Non-pigmented ciliary epithelial cell (primary cell): ENCODE measurements around the gene MED27.

Source experiments
- DNase-seq: peaks from one replicate; pipeline ENCODE4 v3.0.0-alpha.2; 2010; ENCODE audit warnings: low read depth

Gene MED27

GRCh38 chr9:131853434-131853833 is 226.2 kb downstream of the MED27 start:
- no peak for DNase-seq

- no peak for DNase-seq
Measured at GRCh38 chr9:131851414-131851813, 228.3 kb downstream of the MED27 start.

DNA sequence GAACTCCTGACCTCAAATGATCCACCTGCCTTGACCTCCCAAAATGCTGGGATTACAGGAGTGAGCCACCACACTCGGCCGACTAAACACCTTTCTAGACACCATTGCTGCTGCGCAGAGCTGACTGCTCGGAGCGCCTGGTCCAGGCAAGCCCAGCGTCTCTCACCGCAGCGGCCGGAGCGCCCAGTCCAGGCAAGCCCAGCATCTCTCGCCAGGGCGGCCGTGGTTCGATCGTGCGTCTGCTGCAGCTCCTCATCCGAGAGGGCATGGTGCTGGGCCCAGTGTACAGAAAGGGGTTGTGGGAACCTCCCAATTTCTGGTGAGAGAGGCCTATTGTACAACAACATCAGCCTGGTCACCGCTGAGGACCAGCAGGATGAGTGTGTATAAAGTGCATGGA is 230.3 kb downstream of the MED27 start:
- no peak for DNase-seq

DNA sequence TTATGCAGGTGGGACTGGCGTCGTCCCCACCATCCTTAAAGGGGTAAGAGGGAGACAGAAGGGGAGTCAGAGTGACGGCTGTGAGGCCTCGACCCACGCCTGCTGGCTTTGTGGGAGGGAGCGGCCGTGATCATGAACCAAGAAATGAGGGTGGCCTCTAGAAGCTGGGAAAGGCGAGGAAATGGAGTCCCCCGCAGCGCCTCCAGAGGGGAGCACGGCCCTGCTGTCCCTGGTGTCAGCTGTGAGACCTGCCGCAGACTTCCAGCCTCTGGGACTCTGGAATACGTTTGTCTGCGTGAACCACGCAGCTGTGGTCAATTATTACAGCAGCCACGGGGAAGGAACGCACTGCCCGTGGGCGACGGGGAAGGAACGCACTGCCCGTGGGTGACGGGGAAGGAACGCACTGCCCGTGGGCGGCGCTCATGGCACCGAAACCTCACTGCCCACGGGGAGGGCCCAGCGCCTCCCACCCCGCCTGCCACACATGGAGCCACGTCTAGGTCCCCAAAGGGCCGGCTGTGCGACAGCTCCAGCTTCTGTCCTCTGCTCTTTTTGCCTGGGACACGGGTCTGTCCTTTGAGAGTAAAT is 231.0 kb downstream of the MED27 start:
- no peak for DNase-seq

DNA sequence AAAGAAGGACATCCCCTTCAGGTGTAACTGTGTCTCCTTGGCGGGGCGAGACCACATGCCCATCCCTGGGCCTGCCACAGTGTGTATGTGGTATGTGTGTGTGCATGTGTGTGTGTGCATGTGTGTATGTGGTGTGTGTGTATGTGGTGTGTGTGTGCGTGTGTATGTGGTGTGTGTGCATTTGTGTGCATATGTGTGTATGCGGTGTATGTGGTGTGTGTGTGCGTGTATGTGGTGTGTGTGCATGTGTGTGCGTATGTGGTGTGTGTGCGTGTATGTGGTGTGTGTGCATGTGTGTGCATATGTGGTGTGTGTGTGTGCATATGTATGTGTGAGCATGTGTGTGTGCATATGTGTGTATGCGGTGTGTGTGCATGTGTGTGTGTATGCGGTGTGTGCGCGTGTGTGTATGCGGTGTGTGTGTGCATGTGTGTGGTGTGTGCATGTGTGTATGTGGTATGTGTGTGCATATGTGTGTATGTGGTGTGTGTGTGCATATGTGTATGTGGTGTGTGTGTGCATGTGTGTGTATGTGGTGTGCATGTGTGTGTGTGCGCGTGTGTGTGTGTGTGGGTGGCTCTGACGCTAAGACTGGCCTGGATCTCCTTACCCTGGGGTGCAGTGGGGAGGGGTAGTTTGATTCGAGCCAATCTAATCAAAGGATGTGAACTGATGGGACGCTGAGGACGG is 231.9 kb downstream of the MED27 start:
- DNase-seq, result no peak

DNA sequence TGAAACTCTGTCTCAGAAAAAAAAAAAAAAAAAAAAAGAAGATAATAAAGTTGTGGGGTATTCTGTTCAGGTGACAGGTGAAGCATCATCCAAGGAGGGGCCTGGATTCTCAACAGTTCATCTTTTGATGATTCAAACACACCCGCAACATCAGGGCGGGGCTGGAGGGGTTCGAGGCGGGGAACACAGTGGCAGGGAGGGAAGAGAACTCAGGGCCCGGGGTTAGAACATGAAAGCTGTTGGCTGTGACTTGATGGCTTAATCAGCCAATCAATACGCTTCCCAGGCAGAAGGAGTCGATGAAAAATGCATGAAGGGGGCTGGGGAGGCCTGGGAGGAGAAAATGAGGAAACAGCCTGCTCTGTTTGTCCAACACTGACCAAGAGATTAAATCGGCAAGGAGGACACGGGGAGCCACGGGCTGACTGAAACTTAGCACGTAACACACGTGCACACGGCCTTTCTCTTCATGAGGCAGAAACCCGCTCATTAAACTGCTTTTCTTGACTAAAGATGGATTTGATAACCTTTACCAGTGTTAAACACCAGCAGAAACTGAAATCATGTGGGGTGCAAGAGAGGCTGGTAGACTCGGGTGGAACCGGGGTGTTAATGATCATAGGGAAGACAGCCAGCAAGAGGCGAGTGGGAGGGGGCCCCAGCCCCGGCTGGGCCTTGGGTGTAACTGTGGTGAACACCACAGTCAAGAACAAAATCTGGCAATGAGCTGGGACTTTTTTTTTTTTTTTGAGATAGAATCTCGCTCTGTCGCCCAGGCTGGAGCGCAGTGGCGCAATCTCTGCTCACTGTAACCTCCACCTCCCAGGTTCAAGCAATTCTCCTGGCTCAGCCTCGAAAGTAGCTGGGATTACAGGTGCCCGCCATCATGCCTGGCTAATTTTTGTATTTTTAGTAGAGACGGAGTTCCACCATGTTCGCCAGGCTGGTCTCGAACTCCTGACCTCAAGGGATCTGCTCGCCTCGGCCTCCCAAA is 234.1 kb downstream of the MED27 start:
- no peak for DNase-seq

GRCh38 chr9:131844745-131845118 is 234.9 kb downstream of the MED27 start:
- DNase-seq, result no peak

- DNase-seq, result no peak
Measured at GRCh38 chr9:131843989-131844744, 235.5 kb downstream of the MED27 start.

DNA sequence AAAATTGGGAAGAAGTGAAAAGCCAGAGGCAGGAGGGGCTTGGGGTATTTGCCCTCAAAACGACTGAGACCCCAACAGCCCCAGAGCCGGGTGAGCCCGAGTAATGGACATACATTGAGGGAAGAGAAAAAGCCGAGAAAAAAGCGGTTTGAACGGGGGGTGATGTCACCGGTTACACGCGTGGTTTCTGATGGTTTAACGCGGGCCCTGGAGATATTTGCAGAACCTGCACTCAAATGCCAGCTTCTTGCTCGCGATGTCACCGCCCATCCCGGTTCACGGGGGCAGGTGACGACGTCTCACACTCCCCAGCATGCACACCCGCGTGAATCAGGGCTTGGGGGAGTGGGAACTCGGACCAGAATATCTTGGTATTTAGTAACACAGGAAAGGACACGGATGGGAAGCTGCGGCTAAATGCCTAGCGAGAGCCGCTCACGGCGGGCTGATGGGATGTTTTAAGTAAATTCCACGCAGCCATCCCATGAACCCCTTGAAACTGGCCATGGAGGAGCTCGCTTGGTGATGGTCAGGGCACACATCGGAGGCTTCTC is 237.8 kb downstream of the MED27 start:
- no peak for DNase-seq

DNA sequence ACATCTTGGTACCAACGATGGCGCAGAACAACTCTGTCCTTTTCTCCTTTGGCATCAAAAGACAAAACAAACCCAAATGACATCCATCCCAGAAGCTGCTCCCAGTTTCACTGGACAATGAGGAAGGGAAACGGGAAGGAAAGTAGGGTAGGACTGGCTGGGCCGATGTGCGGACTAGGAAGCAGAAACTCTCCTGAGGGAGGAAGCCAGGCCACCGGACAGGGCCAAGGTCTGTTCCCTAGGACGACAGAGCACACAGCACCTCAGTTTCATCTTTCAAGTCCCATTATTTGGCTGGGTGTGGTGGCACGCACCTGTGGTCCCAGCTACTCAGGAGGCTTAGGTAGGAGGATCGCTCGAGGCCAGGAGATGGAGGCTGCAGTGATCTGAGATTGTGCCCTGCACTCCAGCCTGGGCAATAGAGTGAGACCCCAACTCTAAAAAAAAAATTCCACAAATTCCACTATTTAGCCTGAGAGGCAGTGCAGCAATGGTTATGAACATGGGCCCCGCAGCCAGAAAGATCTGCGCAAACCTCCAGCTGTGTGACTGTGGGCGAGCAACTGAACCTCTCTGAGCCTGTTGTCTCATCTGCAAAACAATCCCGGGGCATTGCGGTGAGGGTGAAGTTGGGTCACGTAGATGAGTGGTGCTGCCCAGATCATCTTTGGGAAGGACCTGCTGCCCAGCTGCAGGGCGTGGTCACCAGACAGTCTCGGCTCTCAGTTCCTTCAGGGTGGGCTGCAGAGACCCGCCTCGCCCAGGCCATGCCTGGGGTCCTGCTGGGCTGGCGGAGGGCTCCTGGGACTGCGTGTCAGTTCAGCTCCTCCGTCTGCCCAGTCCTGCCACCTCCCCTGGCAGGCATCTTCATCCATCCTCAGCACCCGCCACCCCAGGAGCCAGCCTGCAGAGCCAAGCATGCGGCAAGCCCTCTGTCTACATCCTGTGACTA is 238.6 kb downstream of the MED27 start:
- no peak for DNase-seq

GRCh38 chr9:131840220-131840619 is 239.4 kb downstream of the MED27 start:
- DNase-seq, result no peak

DNA sequence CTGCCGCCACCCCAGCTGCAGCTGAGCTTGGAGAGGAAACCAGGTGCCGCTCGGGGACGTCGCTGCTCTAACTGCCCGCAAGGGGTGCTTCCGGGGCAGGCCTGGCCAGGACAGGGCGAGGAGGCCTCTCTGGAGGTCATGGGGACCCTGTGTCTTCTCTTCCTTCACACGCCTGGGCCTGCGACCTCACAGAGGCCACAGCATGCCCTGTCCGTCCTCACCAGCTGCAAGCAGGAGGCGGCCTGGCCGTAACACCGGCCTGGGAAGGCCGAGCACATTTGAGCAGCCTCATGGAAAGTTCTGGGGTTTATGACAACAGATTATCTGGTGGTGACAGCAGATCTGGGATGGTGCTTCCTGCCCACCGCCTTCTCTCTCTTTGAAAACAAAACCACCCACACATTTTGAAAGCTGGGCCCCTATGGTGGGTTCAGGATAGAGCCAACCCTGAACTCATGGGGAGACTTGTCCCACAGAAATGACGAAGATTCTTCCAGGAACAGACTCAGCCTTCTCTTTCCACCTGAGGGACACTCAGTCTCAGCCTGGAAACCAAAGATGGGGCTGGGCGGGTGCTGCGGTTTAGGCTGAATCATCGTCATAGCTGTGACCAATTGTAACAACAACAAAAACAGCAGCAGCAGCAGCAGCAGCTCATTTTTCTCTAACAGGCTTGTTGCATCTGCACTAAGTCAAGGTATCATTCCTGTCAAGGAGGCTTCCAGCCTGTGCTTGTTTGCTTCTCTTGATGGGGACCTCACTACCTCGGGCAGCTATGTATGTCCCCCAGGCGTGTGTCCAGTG is 240.2 kb downstream of the MED27 start:
- DNase-seq, result peak; percentile 23

DNA sequence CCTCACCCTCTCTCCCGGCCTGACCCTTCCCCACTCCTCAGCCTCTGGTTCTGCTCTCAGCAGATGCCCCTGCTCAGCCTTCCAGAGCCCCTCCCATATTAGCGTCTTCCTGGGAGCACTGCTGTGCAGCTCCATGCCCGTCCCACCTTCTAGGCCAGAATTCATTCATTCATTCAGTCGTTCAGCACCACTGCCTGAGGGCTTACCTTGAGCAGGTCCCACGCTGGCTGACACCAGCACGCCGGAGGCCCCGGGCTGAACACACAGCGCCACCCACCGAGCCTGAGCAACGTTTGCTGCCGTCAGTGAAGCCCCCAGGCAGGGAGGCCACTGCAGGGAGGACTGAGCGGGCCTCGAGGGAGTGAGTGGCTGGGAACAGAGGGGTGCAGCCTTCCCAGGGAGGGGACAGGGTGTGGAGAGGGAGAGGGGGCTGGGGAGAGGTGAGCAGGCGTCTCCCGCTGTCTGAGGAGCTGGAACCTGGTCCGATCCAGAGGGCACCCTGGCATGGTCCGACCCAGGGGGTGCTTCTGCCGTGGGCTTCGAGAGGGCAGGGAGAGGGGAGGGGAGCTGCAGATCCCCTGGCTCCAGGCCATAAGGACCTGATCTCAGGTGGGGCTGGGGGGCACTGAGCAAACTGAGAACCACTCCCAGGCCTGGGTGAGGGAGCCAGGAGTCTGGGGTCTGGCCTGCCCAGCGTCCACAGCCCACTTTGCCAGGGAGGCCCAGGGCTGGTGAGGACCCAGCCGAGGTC is 241.0 kb downstream of the MED27 start:
- DNase-seq, result no peak

DNA sequence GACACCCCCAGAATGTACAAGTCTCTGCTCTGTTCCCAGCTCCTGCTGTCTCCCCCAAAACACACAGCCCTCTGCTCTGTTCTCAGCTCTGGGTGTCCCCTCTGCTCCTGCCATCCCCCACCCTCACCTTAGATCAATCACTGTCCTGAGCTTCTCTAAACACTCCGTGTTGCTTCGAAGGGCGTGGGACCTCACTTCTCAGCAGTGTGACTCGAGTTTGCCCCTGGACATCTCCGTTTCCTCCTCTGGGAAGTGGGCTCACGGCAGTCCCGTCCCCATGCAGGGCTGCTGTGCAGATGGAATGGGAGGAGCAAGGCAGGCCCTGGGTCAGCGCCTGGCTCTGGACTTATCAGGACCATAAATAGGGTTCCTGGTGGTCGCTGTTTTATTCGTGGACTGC is 241.8 kb downstream of the MED27 start:
- no peak for DNase-seq

GRCh38 chr9:131837316-131837715 is 242.4 kb downstream of the MED27 start:
- DNase-seq, result no peak

- no peak for DNase-seq
Measured at GRCh38 chr9:131836607-131837315, 242.9 kb downstream of the MED27 start.

DNA sequence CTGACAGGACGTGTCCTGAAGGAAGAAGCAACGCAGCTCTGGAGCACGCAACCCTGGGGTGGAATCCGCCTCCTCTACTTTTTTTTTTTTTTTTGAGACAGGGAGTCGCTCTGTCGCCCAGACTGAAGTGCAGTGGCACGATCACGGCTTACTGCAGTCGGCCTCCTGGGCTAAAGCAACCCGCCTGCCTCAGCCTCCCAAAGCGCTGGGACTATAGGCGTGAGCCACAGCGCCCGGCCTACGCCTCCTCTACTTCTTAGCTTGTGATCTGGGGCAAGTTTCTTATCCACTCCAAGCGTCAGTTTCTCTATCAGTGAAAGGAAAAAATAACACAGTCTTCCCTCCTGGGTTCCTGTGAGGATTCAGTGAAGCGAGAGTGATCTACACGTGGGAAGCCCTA is 243.6 kb downstream of the MED27 start:
- DNase-seq, result no peak

- no peak for DNase-seq
Measured at GRCh38 chr9:131835151-131835910, 244.3 kb downstream of the MED27 start.
